GM21825 (cell line): ENCODE results near the gene MAIP1.

Experiments used
- ATAC-seq: cut with Tn5 transposase; IDR thresholded peaks from one replicate; pipeline ENCODE4 v1.9.1; 2021; ENCODE audit warnings: mild to moderate bottlenecking, moderate library complexity; ENCODE audit not compliant: unreplicated experiment

Gene MAIP1

DNA sequence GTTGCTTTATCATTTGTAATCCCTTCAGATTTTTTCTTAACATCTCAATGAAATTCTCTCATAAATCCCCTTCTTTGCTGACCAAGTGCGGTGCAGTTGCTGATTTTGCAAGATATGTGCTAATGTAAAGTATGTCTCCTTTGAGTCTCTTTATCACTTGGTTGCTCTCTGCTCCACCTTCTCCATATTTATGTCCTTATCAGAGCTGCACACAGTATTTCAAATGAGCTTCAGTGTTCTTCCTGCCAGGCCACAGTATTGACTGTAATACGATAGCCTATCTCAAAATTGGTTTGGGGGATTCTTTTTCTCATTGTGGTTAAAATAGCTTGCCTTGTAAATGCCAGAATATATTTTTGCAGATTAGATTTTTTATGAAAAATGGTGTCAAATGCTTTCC lies 32.2 kb downstream of the MAIP1 start:
- ATAC-seq: no peak

DNA sequence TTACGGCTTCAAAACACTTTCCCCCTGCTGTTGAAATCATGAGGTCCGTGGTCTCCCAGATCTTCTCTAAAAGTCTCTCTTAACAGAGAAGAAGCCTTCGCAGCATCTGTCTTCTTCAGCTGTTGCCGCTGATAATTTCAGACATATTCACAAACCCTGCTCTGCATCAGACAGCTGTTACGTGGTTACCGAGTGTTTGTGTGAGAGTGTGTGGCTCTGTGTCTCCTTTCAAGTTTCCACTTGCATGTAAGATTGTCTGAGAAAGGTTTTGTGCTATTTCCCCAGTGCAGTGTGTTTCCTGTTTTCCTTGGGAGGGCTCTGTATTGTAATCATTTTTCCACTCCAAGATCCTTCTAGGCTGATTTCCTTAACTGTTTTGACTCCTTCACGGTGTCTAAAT lies 32.8 kb downstream of the MAIP1 start:
- ATAC-seq: no peak

DNA sequence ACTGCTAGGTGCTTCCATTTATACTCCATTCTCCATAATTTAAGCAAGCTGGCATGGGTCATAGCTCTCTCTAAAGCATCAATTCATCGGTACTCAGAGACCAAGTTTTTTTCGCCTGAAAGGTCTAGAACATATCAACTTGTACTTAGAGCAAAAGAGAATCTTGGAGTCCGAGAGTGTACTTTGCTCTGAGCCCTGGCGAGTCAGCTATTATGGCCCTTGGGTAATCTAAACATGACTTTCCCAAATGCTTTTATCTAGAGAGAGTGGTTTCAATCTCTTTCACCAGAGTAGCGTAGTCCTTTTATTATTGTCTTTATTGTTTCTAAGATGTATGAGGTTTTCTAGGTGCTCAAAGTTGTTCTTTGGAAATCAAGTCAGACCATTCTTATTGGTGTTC lies 34.4 kb downstream of the MAIP1 start:
- no peak for ATAC-seq

DNA sequence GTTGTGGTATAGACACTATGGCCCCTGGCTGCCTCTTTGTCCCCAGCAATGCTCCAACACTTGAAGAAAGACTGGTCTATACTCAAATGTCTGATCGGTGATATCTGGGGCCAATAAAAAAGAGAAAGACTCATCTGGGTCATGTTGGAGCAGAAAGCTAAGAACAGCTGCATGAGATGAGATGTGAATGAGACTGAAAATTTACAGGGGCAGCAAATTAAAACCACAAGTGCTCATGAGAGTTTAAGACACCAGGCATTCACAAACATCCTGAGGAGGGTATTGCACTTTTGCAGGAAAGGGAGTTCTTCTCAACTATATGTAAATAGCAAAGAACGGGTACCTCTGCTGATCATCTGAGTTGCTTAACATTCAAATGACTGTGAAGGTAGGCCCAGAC lies 36.3 kb downstream of the MAIP1 start:
- no peak for ATAC-seq

DNA sequence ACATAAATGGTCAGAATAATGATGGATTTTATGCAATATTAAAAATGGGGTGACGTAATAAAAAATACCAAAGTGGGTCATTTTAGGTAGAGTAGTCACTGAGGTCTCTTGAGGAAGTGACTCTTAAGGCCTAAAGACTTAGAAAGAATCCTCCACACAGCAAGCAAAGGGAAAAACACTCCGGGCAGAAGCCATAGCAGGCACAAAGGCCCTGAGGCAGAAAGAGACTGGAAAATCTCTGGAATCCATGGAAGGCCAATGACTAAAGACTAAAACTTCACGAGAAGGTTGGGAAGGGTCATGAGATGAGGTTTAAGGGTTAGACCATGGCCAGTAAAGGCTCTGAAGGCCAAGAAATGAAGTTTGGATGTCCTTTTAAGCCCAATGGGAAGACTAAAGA lies 36.9 kb downstream of the MAIP1 start:
- ATAC-seq: no peak

DNA sequence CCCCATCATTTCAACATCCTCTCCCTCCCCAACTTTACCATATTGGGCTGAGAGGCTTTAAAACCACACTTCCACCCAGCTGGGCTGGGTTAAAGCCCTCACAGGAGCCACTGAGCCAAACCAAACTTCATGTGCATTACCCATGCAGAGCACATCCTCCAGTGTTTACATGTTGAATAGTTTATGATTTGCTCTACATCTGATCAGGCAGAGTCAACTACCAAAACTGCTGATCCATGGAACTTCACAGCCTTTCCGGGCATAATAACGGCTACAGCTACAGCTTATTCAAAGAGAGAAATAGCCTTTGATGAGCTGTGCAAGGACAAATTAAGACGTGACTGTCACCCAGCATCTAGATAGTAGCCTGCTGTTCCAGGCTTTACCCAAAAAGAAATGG lies 39.0 kb downstream of the MAIP1 start:
- no peak for ATAC-seq

DNA sequence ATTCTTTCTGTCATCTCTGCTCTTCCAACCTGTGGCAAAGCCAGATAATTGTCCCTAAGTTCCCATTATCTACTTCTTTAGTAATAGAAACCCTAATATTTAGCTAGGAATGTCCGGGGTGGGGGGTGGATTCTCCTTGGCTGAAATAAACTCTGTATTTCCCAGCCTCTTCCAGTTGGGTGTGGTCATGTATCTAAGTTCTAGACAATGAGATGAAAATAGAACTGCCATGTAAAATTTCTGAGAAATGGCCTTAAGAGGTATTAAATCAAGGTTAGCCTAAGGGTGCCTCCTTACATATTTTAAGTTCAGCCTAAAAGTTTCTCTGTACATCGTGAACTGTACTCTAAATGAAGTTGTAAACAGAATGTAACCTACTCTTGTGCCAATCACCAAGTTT lies 39.5 kb downstream of the MAIP1 start:
- ATAC-seq: no peak

DNA sequence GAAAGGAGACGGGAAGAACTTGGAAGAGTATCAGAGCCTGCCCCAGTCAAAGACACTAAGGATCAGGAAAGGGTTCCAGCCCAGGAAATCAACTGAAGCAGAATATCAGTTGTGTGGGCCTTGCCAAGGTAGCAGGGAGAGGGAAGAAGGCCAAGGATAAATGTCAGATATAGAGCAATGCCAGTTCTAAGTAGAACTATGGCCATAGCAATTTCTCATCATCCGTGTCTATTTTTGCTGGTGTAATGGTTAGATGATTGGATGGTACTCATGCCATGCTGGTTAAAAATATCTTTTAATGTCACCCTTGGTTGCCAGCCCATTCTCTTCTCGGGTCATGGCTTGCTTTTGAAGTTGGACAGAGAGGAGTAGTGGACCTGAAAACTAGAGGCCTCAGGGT lies 41.9 kb downstream of the MAIP1 start:
- no peak for ATAC-seq

DNA sequence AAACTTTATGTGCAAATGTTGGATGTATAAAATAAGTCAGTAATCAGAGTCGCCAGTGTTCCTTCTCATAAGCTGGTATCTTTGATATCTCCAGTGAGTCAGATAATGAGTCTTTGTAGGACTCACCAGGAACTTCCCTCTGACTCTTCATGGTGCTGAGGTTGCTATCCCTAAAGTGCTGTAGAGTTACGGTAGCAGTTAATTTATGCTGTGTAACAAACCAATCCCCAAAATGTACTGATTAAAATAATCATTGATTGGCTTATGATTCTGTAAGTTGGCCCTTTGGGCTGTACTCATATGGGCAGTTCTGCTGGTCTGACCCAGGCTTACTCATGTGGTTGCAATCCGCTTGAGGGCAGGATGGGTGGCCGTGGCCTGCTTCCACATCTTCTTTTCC lies 43.8 kb downstream of the MAIP1 start:
- ATAC-seq: no peak

DNA sequence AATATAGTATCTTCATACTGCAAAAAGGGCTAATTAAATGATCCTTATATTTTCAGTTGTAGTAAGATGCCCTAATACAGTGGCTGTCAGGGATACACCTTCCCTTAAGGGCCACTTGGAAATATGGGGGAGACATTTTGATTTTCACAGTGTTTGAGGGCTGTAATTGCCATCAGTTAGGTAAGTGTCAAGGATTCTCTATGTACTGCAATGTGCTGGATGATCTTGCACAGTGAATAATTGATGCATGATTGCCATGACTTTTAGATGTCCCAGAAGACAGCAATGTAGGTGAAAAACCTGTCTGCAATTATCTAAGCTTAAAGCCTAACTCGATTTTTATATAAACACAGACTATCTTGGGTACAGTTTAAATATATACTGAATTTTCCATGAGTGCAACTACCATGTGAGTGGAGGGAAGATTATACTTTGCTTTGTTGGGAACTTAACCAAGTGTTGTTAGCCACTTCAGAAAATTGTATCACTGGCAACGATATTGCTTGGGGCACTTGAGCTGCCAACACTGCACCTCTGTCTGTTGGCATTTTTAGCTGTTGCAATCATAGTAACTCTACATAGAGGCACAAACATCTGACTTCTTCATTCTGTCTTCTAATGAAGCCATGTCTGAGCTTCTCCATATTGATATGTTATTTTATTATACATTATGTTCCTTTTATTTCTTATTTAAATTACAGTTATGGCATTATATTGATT lies 45.2 kb downstream of the MAIP1 start:
- no peak for ATAC-seq

DNA sequence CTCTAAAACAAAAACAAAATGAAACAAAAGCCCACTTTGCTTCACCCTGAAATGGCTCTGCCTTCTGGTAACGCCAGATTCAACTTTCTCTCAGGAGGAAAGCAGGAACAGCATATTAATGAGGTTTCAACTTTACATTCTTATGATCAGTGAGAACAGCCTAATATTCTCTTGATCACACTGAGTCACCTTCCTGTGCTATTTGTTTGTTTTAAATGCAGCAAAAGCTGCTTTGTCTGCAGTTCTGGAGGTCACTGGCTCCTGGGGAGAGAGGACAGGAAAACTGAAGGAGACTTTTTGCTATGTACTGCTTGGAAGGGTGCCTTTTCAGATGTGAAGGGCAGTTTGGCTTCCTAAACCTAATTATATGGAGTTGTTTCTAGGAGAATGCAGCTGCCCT lies 48.1 kb downstream of the MAIP1 start:
- ATAC-seq: no peak

DNA sequence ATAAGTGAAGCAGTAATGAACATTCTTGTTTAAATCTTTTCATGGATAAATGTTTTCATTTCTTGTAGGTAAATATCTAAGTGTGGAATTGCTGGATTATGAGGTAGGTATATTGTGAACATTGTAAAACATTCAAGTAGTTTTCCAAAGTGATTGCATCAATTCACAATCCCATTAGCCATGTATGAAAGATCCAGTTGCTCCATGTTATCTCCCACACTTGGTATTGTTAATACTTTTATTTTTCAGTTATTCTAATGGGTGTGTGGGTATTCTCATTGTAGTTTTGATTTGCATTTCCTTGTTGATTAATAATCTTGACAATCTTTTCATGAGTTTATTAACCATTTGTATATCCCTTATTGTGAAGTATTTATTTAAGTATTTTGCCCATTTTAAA lies 50.3 kb downstream of the MAIP1 start:
- ATAC-seq: no peak

DNA sequence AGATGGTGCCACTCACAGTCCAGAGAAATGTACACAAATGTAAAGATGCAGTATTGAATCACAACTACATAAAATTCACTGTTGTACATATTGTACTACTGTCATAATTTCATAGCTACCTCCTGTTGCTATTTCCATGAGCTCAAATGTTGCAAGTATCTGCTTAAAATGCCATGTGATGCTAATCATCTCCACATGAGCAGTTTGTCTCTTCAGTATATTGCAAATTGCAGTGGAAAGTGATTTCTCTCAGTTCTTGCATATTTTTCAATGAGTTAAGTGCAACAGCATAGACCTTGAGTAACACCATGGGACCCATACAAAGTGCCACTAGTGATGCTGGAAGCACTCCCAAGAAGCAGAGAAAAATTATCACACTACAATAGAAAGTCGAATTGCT lies 51.9 kb downstream of the MAIP1 start:
- ATAC-seq: no peak

DNA sequence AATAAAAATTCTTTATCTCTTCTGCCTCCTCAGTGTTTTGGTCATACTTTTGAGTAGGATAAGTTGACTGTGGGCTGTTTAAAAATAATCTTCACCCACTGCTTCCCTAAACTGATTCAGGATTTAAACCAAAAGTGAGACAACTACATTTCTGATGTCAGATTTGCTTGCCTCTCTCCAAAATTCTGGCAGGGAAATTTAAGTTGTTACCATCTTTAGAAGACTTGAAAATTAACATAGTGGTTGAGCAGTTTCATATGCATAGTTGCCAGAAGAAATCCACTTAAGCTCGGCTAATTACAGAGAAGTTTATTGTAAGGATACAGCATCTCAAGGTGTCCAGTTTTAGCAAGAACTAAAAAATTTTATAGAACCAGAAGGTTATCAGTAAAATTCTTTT lies 57.0 kb downstream of the MAIP1 start:
- ATAC-seq: no peak
